T-cell (primary cell): ENCODE data around the gene PPP2R1A. TPM values are rescaled to one million over a fixed set of nuclear protein-coding genes. Genes with fewer than 3 reads are reported as not detected.
"Not testable (repeated sequence)": the region's sequence is repeated elsewhere in the genome, so short reads cannot be mapped to it uniquely, and the experiment has no call there.

ENCODE experiments used
- ATAC-seq, 4 experiments: fragments of 200-7000 bp in 3 of 4; fragments of 150-1000 bp in 1 of 4; cut with Tn5 transposase; replicated peaks in 1 of 4; 1 replicate in 3 of 4; 2 replicates in 1 of 4; pipeline ENCODE4 v1.10.0; 2021; ENCODE audit warnings: moderate library complexity in 3 of 4, mild to moderate bottlenecking in 2 of 4, moderate number of reproducible peaks in 1 of 4
- CTCF ChIA-PET, 2 donors: fragments of 300-600 bp; sonication (Branson Sonifier 250); formaldehyde crosslinking; loops; one replicate each; lab custom pipeline; 2022; ENCODE audit warnings: antibody characterized with exemption in 2 of 2; lab: Charles Lee
- POLR2A ChIA-PET, 2 donors: fragments of 300-600 bp; sonication (Branson Sonifier 250); formaldehyde crosslinking; loops; one replicate each; lab custom pipeline; 2022; ENCODE audit warnings: antibody characterized with exemption in 2 of 2; lab: Charles Lee
- DNase-seq, 35 experiments: peaks; one replicate each; pipeline versions ENCODE4 v3.0.0 to v3.0.0-alpha.2; 2013 to 2023
- H3K27ac ChIP-seq: one replicate; pipeline ENCODE4 v1.5.1; 2013; ENCODE audit warnings: low read length
- H3K27me3 ChIP-seq, 2 experiments: replicated peaks in 1 of 2; 1 replicate in 1 of 2; 2 replicates in 1 of 2; pipeline versions ENCODE4 v1.6.1 to v1.7.0; 2013; ENCODE audit warnings: low read length in 1 of 2, mixed read lengths in 1 of 2; ENCODE audit not compliant: control insufficient read depth in 2 of 2, insufficient read depth in 2 of 2; ENCODE audit errors: extremely low read depth in 1 of 2
- H3K36me3 ChIP-seq, 2 donors: 1 replicate in 1 of 2; 2 replicates in 1 of 2; pipeline versions ENCODE4 v1.6.1 to v1.7.0; 2013; ENCODE audit warnings: low read length in 1 of 2; ENCODE audit not compliant: control insufficient read depth in 2 of 2, insufficient read depth in 1 of 2; ENCODE audit errors: extremely low read depth in 1 of 2
- H3K4me1 ChIP-seq, 2 experiments: 1 replicate in 1 of 2; 2 replicates in 1 of 2; pipeline versions ENCODE4 v1.6.1 to v1.7.0; 2013; ENCODE audit warnings: low read length in 2 of 2, mixed read lengths in 1 of 2; ENCODE audit not compliant: insufficient read depth in 2 of 2, control insufficient read depth in 1 of 2; ENCODE audit errors: extremely low read depth in 1 of 2
- H3K4me3 ChIP-seq, 2 donors: 1 replicate in 1 of 2; 2 replicates in 1 of 2; pipeline versions ENCODE4 v1.5.1 to v1.7.0; 2013; ENCODE audit warnings: mild to moderate bottlenecking in 2 of 2, low read length in 1 of 2, moderate library complexity in 1 of 2; ENCODE audit not compliant: control insufficient read depth in 1 of 2; ENCODE audit errors: extremely low read depth in 1 of 2
- H3K9me3 ChIP-seq: 2 replicates; pipeline ENCODE4 v1.7.0; 2013
- H3K27ac Mint-ChIP-seq, 2 donors: one replicate each; pipeline ENCODE4 v1.8.0; 2020 to 2021; ENCODE audit warnings: mild to moderate bottlenecking in 2 of 2, mixed read lengths in 2 of 2
- H3K27me3 Mint-ChIP-seq, 2 donors: one replicate each; pipeline ENCODE4 v1.8.0; 2021 to 2022; ENCODE audit warnings: mixed read lengths in 2 of 2
- H3K36me3 Mint-ChIP-seq: one replicate; pipeline ENCODE4 v1.8.0; 2021; ENCODE audit warnings: mixed read lengths
- H3K4me1 Mint-ChIP-seq, 3 donors: one replicate each; pipeline ENCODE4 v1.8.0; 2020 to 2022; ENCODE audit warnings: mixed read lengths in 3 of 3, mild to moderate bottlenecking in 1 of 3
- H3K4me3 Mint-ChIP-seq, 3 donors: one replicate each; pipeline ENCODE4 v1.8.0; 2020 to 2022; ENCODE audit warnings: mild to moderate bottlenecking in 3 of 3, mixed read lengths in 3 of 3, moderate library complexity in 3 of 3
- H3K9me3 Mint-ChIP-seq, 3 donors: one replicate each; pipeline ENCODE4 v1.8.0; 2020 to 2022; ENCODE audit warnings: mixed read lengths in 3 of 3
- WGBS: methylation state at CpG from one replicate; pipeline ENCODE4 v1.1.5; 2013; ENCODE audit warnings: missing lambda C conversion rate; ENCODE audit not compliant: insufficient coverage; 5-methylcytosine and 5-hydroxymethylcytosine counted together
- total RNA-seq, 35 experiments: library from RNA in 6 of 35; stranded (reverse) in 6 of 35; fragments of 120-200 nt in 1 of 35; gene quantifications; one replicate each; pipeline versions ENCODE4 v1.2.1 to v1.2.4 and lab custom pipeline; 2013 to 2026

The PPP2R1A gene
- total RNA-seq, 5 donors from 2014 or later (not counting 1 experiment from before 2014, with no cell fraction given), result 177 to 203 (median 191) TPM

GRCh38 chr19:52244021-52244420 is 54.2 kb downstream of the PPP2R1A start:
- Mint-ChIP-seq H3K4me3 (no peak overlapping the region), H3K36me3 (no peaks in the 10 kb centered on the region), H3K4me1 (no peaks in the 10 kb centered on the region), H3K27me3 (no peaks in the 10 kb centered on the region), H3K9me3 (no peaks in the 10 kb centered on the region), H3K27ac (no peak overlapping the region)
- no peaks in the 10 kb centered on the region for H3K27me3 ChIP-seq
- WGBS, result 88% methylated on average over 10 of the region's 12 CpGs
- no peaks in the 10 kb centered on the region for H3K4me1 ChIP-seq
- CTCF ChIA-PET, result no interaction called here
- POLR2A ChIA-PET, result no interaction called here
- DNase-seq (no peak), ATAC-seq (no peak)
- H3K4me3 ChIP-seq, result no peak overlapping the region
- no peaks in the 10 kb centered on the region for H3K9me3 ChIP-seq
- H3K36me3 ChIP-seq, result no peaks in the 10 kb centered on the region
- H3K27ac ChIP-seq, result no peak overlapping the region

GRCh38 chr19:52248241-52248640 is 58.4 kb downstream of the PPP2R1A start:
- Histone ChIP-seq H3K27ac (no peak overlapping the region), H3K4me1 (no peaks in the 10 kb centered on the region), H3K36me3 (no peaks in the 10 kb centered on the region), H3K9me3 (no peaks in the 10 kb centered on the region), H3K27me3 (no peaks in the 10 kb centered on the region), H3K4me3 (no peak overlapping the region)
- ATAC-seq (peak; percentile 57 to 83 (median 74)), DNase-seq (peak; percentile 24 to 75 (median 54))
- ChIA-PET POLR2A (interaction anchor here in 1 of 2 donors (0.6 kb wide), 1 partner anchor 38 kb away, joined by 3 read pairs; no protein-coding TSS in a partner anchor), CTCF (interaction anchor here in 1 of 2 donors (0.8 kb wide), 2 partner anchors 11 to 31 kb away, joined by 4 read pairs; no protein-coding TSS in a partner anchor)
- Mint-ChIP-seq H3K4me3 (no peak overlapping the region), H3K9me3 (peaks cover 0 to 3% (median 0%) of the 10 kb centered on the region in 3 donors), H3K27ac (no peak overlapping the region), H3K27me3 (no peaks in the 10 kb centered on the region), H3K4me1 (no peaks in the 10 kb centered on the region), H3K36me3 (peaks cover 4% of the 10 kb centered on the region)
- 25% methylated on average over 3 of the region's 6 CpGs for WGBS

GRCh38 chr19:52258426-52258825 is 68.6 kb downstream of the PPP2R1A start:
- Histone ChIP-seq H3K4me3 (no peak overlapping the region), H3K27ac (no peak overlapping the region), H3K27me3 (peaks cover 0 to 2% of the 10 kb centered on the region in 2 experiments), H3K36me3 (no peaks in the 10 kb centered on the region), H3K9me3 (no peaks in the 10 kb centered on the region), H3K4me1 (no peaks in the 10 kb centered on the region)
- Mint-ChIP-seq H3K27ac (no peak overlapping the region), H3K4me1 (no peaks in the 10 kb centered on the region), H3K27me3 (peaks cover 7 to 10% of the 10 kb centered on the region in 2 donors), H3K4me3 (no peak overlapping the region), H3K36me3 (peaks cover 3% of the 10 kb centered on the region), H3K9me3 (peaks cover 0 to 7% (median 2%) of the 10 kb centered on the region in 3 donors)
- 100% methylated on average over 3 of the region's 5 CpGs for WGBS
- CTCF ChIA-PET, result no interaction called here
- POLR2A ChIA-PET, result no interaction called here
- no peak for ATAC-seq
- no peak for DNase-seq

- H3K4me3 Mint-ChIP-seq, H3K9me3 ChIP-seq, H3K27ac ChIP-seq, H3K9me3 Mint-ChIP-seq, H3K27ac Mint-ChIP-seq, H3K36me3 Mint-ChIP-seq, ATAC-seq, H3K36me3 ChIP-seq, DNase-seq, H3K4me3 ChIP-seq, H3K27me3 Mint-ChIP-seq, H3K27me3 ChIP-seq, POLR2A ChIA-PET: not testable (repeated sequence)
- 62% methylated on average over 2 of the region's 6 CpGs for WGBS
- CTCF ChIA-PET, result interaction anchor here in 1 of 2 donors (0.7 kb wide), 1 partner anchor 728 kb away, joined by 3 read pairs; no protein-coding TSS in a partner anchor
- peaks cover 1 to 13% of the 10 kb centered on the region in 2 experiments for H3K4me1 ChIP-seq
- H3K4me1 Mint-ChIP-seq, result peaks cover 7 to 12% (median 9%) of the 10 kb centered on the region in 3 donors
Observed at GRCh38 chr19:52265556-52265955, 75.7 kb downstream of the PPP2R1A start.

GRCh38 chr19:52269338-52270261 is 79.7 kb downstream of the PPP2R1A start, which contains the start of gene ZNF766:
TSS of gene ZNF766 (plus strand) at chr19:52269587. CDS start at chr19:52269614, 27 bp downstream.
- Mint-ChIP-seq H3K36me3 (peaks cover 40% of the 10 kb centered on the region), H3K4me3 (peak within 1 kb of the TSS; percentile 88 to 98 (median 95)), H3K27ac (peak within 1 kb of the TSS; percentile 93 to 94), H3K9me3 (peaks cover 12 to 19% (median 17%) of the 10 kb centered on the region in 3 donors), H3K4me1 (peaks cover 35 to 47% (median 42%) of the 10 kb centered on the region in 3 donors), H3K27me3 (no peaks in the 10 kb centered on the region)
- Histone ChIP-seq H3K27me3 (no peaks in the 10 kb centered on the region), H3K36me3 (peaks cover 6 to 20% of the 10 kb centered on the region in 2 donors), H3K4me1 (peaks cover 6 to 38% of the 10 kb centered on the region in 2 experiments), H3K9me3 (no peaks in the 10 kb centered on the region), H3K4me3 (peak within 1 kb of the TSS; percentile 97), H3K27ac (peak within 1 kb of the TSS; percentile 93)
- POLR2A ChIA-PET, result no interaction called here
- WGBS, result under 1% methylated on average over 51 of the region's 70 CpGs
- CTCF ChIA-PET, result no interaction called here
- DNase-seq, result peak; percentile 90 to 98 (median 96)
- ATAC-seq, result peak; percentile 98 to 99 (median 98)

GRCh38 chr19:52270266-52270885 is 80.5 kb downstream of the PPP2R1A start:
- Mint-ChIP-seq H3K27me3 (no peaks in the 10 kb centered on the region), H3K9me3 (peaks cover 12 to 19% (median 17%) of the 10 kb centered on the region in 3 donors), H3K4me3 (peak overlapping the region; percentile 88 to 98 (median 95)), H3K27ac (peak overlapping the region; percentile 93 to 94), H3K4me1 (peaks cover 37 to 53% (median 46%) of the 10 kb centered on the region in 3 donors), H3K36me3 (peaks cover 46% of the 10 kb centered on the region)
- 17% methylated on average over 11 of the region's 11 CpGs for WGBS
- Histone ChIP-seq H3K4me1 (peaks cover 6 to 41% of the 10 kb centered on the region in 2 experiments), H3K4me3 (peak overlapping the region; percentile 97), H3K27me3 (no peaks in the 10 kb centered on the region), H3K27ac (peak overlapping the region; percentile 93), H3K9me3 (peaks cover 3% of the 10 kb centered on the region), H3K36me3 (peaks cover 6 to 23% of the 10 kb centered on the region in 2 donors)
- DNase-seq (peak in 3 of 35 experiments; percentile 2 to 30 (median 10)), ATAC-seq (no peak)
- ChIA-PET POLR2A (no interaction called here), CTCF (no interaction called here)
